ENCODE results near the gene INSRR.

The INSRR gene
- 0 to 0.07 reads per million in 2 donors for total RNA-seq

- DNase-seq, result no peak
Observed at GRCh38 chr1:156858959-156859522, at the start of gene INSRR. TSS of gene INSRR (minus strand) at chr1:156859117. CDS start at chr1:156858621, 496 bp downstream.

- no peak for DNase-seq
Observed at GRCh38 chr1:156908541-156908940, 49.6 kb upstream of the INSRR start.

GRCh38 chr1:156906206-156906906 lies 47.4 kb upstream of the INSRR start:
- no peak for DNase-seq

- DNase-seq, result no peak
Observed at GRCh38 chr1:156905651-156906050, 46.7 kb upstream of the INSRR start.

- DNase-seq, result no peak
Observed at GRCh38 chr1:156905176-156905575, 46.3 kb upstream of the INSRR start.

GRCh38 chr1:156904187-156904959 lies 45.5 kb upstream of the INSRR start:
- no peak for DNase-seq

GRCh38 chr1:156903328-156904091 lies 44.6 kb upstream of the INSRR start:
- DNase-seq, result no peak

- DNase-seq, result no peak
Observed at GRCh38 chr1:156901966-156902915, 43.3 kb upstream of the INSRR start.

- DNase-seq, result no peak
Observed at GRCh38 chr1:156901590-156901900, 42.6 kb upstream of the INSRR start.

GRCh38 chr1:156900896-156901589 lies 42.1 kb upstream of the INSRR start:
- no peak for DNase-seq

GRCh38 chr1:156899956-156900718 lies 41.2 kb upstream of the INSRR start:
- no peak for DNase-seq

GRCh38 chr1:156898971-156899664 lies 40.2 kb upstream of the INSRR start:
- DNase-seq, result no peak

GRCh38 chr1:156898161-156898566 lies 39.2 kb upstream of the INSRR start:
- DNase-seq, result no peak

GRCh38 chr1:156897078-156897825 lies 38.3 kb upstream of the INSRR start:
- no peak for DNase-seq

GRCh38 chr1:156896490-156897033 lies 37.6 kb upstream of the INSRR start:
- DNase-seq, result no peak

- DNase-seq, result no peak
Observed at GRCh38 chr1:156895927-156896326, 37.0 kb upstream of the INSRR start.

- no peak for DNase-seq
Observed at GRCh38 chr1:156895455-156895812, 36.5 kb upstream of the INSRR start.

- DNase-seq, result no peak
Observed at GRCh38 chr1:156894711-156895454, 36.0 kb upstream of the INSRR start.
